Gastroesophageal sphincter (tissue), 4 donors: ENCODE data around the gene ONECUT1. TPM values are rescaled to one million over a fixed set of nuclear protein-coding genes. Genes with fewer than 3 reads are reported as not detected.

Experiments
- ATAC-seq: fragments of 150-250 bp; one replicate; pipeline ENCODE4 v1.9.1; 2016; ENCODE audit warnings: mild to moderate bottlenecking, moderate library complexity
- H3K27ac ChIP-seq, 4 donors: fragments of 200-600 bp; sonication (generic) in 3 of 4; 1 replicate in 3 of 4; 2 replicates in 1 of 4; pipeline ENCODE4 v1.5.1; 2016 to 2019
- H3K27me3 ChIP-seq: fragments of 200-600 bp; sonication (generic); one replicate; pipeline ENCODE4 v1.5.1; 2019
- H3K36me3 ChIP-seq, 2 donors: fragments of 200-600 bp; sonication (generic); one replicate each; pipeline ENCODE4 v1.5.1; 2019; ENCODE audit warnings: control low read depth in 1 of 2
- H3K4me1 ChIP-seq, 3 donors: fragments of 200-600 bp; sonication (generic); 1 replicate in 2 of 3; 2 replicates in 1 of 3; pipeline ENCODE4 v1.5.1; 2016 to 2019; ENCODE audit warnings: control low read depth in 2 of 3
- H3K4me3 ChIP-seq, 2 donors: fragments of 200-600 bp; sonication (generic); one replicate each; pipeline ENCODE4 v1.5.1; 2019; ENCODE audit warnings: mild to moderate bottlenecking in 1 of 2, moderate library complexity in 1 of 2
- H3K9me3 ChIP-seq, 3 donors: fragments of 200-600 bp; sonication (generic); one replicate each; pipeline ENCODE4 v1.5.1; 2017 to 2019; ENCODE audit warnings: control low read depth in 2 of 3
- EP300 ChIP-seq: sonication (generic); formaldehyde crosslinking; IDR thresholded peaks from one replicate; pipeline ENCODE4 v1.6.1; 2017; ENCODE audit warnings: antibody characterized with exemption, mild to moderate bottlenecking
- POLR2A ChIP-seq, 2 donors: fragments of 450-650 bp; IDR thresholded peaks; one replicate each; pipeline ENCODE4 v1.6.1; 2017; ENCODE audit warnings: antibody characterized with exemption in 2 of 2, mild to moderate bottlenecking in 2 of 2, moderate library complexity in 1 of 2
- POLR2AphosphoS5 ChIP-seq: sonication (generic); formaldehyde crosslinking; IDR thresholded peaks from one replicate; pipeline ENCODE4 v1.6.1; 2017; ENCODE audit warnings: antibody characterized with exemption
- WGBS, 2 donors: methylation state at CpG; one replicate each; pipeline ENCODE4 v1.1.5; 2018; ENCODE audit warnings: low coverage in 1 of 2; 5-methylcytosine and 5-hydroxymethylcytosine counted together
- total RNA-seq, 4 donors: library from RNA; depleted of rRNA; stranded (reverse); fragments of >200 nt; gene quantifications; one replicate each; pipeline ENCODE4 v1.1.0, GENCODE V29; 2016
- TF ChIP-seq, protein P1 (sequence below), 4 experiments: fragments of 200-600 bp in 2 of 4; fragments of 450-650 bp in 2 of 4; sonication (generic) in 1 of 4; IDR thresholded peaks; one replicate each; pipeline ENCODE4 v1.5.1; 2017 to 2019; ENCODE audit warnings: antibody characterized with exemption in 4 of 4, mild to moderate bottlenecking in 2 of 4, moderate library complexity in 2 of 4

Gene ONECUT1
- total RNA-seq, 4 donors from 2014 or later, result 0.47 TPM; not detected in 3

DNA sequence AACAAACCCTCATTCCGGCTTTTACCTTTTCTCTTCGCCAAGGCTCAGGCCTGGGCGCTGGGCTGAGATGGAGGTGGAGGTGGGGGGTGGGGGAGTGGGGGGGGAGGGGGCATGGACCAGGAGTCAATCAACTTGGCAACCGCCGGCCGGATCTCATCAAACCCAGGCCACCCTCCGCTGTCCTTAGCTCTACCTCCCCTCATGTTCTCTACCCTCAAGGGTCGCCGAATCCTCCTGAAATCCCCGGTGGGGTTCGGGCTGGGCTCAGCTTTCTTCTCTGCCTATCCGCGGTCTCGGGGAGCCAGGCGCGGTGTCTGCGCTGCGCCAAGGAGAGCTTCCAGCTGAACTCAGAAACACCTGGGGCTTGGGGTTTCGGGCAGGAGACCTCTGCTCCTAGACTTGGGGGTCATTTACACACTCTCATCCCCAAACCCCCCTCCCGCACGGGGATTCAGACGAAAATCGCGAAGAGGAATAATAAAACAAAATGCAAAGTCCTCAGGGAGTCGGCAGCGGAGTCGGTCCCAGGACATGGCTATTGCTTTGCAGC, 2.5 kb downstream of the ONECUT1 start:
- TF ChIP-seq, protein P1, sequence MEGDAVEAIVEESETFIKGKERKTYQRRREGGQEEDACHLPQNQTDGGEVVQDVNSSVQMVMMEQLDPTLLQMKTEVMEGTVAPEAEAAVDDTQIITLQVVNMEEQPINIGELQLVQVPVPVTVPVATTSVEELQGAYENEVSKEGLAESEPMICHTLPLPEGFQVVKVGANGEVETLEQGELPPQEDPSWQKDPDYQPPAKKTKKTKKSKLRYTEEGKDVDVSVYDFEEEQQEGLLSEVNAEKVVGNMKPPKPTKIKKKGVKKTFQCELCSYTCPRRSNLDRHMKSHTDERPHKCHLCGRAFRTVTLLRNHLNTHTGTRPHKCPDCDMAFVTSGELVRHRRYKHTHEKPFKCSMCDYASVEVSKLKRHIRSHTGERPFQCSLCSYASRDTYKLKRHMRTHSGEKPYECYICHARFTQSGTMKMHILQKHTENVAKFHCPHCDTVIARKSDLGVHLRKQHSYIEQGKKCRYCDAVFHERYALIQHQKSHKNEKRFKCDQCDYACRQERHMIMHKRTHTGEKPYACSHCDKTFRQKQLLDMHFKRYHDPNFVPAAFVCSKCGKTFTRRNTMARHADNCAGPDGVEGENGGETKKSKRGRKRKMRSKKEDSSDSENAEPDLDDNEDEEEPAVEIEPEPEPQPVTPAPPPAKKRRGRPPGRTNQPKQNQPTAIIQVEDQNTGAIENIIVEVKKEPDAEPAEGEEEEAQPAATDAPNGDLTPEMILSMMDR (IDR thresholded peaks at IDR 0.05), result no peak
- TF ChIP-seq EP300, result no peak
- no peak for TF ChIP-seq POLR2AphosphoS5
- no peak for TF ChIP-seq POLR2A (IDR thresholded peaks at IDR 0.05)
- peaks cover 100% of the 10 kb centered on the region for H3K27me3 ChIP-seq
- H3K4me1 ChIP-seq, result peaks cover 0 to 85% (median 43%) of the 10 kb centered on the region in 3 donors

DNA sequence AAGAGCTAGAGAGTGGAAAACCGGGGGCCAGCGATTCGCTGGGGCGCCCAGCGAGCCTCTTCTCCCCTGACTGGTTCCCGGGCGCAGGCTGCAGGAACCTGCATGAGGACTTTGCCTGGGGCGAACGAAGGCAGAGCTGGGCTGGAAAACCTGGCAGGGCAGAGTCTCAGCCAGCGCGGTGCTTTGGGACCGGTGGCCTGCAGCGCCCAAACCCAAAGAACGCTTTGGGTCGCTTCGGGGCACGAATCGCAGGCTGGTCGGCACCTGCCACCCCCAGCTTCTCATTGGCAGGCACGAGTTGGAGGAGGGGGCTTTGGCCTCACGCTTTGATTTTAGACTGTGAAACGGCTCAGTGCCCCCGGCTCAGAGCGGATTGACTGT, 3.0 kb downstream of the ONECUT1 start:
- no peak overlapping the region for H3K4me3 ChIP-seq
- no peak for ATAC-seq
- 2% methylated on average over 16 of the region's 24 CpGs; no CpG with 5 or more reads in 1 of the 2 donors for WGBS, 2 donors
- peaks cover 100% of the 10 kb centered on the region for H3K27me3 ChIP-seq
- TF ChIP-seq EP300 (no peak), POLR2AphosphoS5 (no peak), POLR2A (IDR thresholded peaks at IDR 0.05) (no peak)
- TF ChIP-seq, protein P1 (IDR thresholded peaks at IDR 0.05), result no peak
- no peak overlapping the region for H3K27ac ChIP-seq
- H3K36me3 ChIP-seq, result no peaks in the 10 kb centered on the region
- H3K4me1 ChIP-seq, result peaks cover 0 to 85% (median 43%) of the 10 kb centered on the region in 3 donors
- no peaks in the 10 kb centered on the region for H3K9me3 ChIP-seq

More for the DNA sequence above, 2.5 kb downstream of the ONECUT1 start:
- ATAC-seq, result no peak
- Histone ChIP-seq H3K9me3 (no peaks in the 10 kb centered on the region), H3K27ac (no peak overlapping the region), H3K36me3 (no peaks in the 10 kb centered on the region), H3K4me3 (no peak overlapping the region)
- WGBS, 2 donors, result 2 to 3% methylated on average over 6 of the region's 27 CpGs

DNA sequence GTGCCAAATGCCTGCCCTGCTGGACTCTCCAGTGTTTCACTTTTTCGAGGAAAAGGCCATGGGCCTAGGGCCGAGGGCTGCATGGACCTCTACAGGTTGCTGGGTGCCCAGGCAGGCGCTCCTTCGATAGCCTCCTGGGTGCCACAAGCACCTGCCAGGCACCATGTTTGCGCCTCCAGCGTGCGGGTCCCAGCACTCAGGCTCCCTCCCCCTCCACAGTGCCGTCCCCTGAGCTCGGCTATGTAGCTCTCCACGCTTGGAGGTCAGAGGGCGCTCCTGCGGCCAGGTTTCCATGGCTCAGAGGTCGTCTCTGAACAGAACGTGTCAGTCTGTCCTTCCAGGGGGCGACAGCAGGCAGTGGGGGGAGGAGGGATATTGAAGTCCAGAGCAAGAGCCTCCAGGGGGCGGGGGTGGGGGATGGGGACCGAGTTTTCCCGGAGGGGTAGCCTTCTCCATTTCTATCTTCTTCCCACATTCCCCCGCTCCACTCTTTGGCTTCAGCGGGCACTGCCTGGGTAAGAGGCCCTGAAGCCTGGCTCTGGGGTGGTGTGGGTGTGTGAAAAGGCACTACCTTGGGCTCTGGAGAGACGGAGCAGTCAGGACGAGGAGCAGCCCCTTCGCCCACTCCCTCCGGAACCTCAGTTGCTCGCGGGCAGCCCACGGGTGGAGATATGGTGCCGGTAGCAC, 3.6 kb downstream of the ONECUT1 start:
- H3K4me3 ChIP-seq, result no peak overlapping the region
- H3K36me3 ChIP-seq, result no peaks in the 10 kb centered on the region
- peaks cover 100% of the 10 kb centered on the region for H3K27me3 ChIP-seq
- TF ChIP-seq POLR2A (IDR thresholded peaks at IDR 0.05) (no peak), EP300 (no peak), POLR2AphosphoS5 (no peak)
- TF ChIP-seq, protein P1 (IDR thresholded peaks at IDR 0.05), result no peak
- no peak overlapping the region for H3K27ac ChIP-seq
- H3K4me1 ChIP-seq, result peaks cover 0 to 85% (median 43%) of the 10 kb centered on the region in 3 donors
- H3K9me3 ChIP-seq, result no peaks in the 10 kb centered on the region
- no peak for ATAC-seq
- WGBS, 2 donors, result no CpG with 5 or more reads among the region's 28 CpGs

DNA sequence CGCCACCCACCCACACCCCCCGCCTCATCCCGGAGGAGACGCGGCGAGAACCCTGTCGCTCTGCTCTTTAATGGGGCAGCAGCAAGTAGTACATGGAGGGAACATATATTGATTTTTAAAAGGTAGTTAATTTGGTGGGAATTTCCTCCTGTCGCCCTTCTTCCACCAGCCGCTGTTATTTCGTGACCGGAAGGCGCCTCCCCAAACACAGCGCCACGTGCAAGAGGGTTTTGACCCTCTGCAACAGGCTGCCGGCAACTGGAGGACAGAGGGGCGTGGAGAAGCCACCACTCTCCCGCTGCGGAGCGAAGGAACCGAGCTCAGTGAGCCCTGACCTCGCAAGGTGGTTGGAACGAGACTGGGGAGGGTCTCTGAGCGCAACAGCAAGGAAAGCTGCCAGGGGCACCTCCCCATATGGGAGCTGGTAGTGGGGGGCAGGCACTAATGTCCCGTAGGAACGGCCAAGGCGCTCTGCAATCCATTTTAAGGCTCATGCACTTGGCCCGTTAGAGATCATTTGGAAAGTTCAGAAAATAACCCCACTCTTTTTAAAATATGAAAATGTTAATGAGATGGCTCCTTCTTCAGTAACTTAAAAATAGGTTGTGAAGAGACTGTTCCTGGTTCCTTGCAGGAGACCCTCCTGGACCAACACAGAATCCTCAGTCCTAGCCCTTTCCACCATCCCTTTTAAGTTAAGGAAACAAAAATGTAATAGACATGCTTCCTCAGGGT, 4.3 kb downstream of the ONECUT1 start:
- H3K4me1 ChIP-seq, result peaks cover 0 to 81% (median 39%) of the 10 kb centered on the region in 3 donors
- ATAC-seq, result no peak
- peaks cover 100% of the 10 kb centered on the region for H3K27me3 ChIP-seq
- TF ChIP-seq POLR2A (IDR thresholded peaks at IDR 0.05) (no peak), EP300 (no peak), POLR2AphosphoS5 (no peak)
- TF ChIP-seq, protein P1 (IDR thresholded peaks at IDR 0.05), result no peak
- H3K9me3 ChIP-seq, result no peaks in the 10 kb centered on the region
- no peak overlapping the region for H3K27ac ChIP-seq
- no peaks in the 10 kb centered on the region for H3K36me3 ChIP-seq
- H3K4me3 ChIP-seq, result no peak overlapping the region
- WGBS, 2 donors, result 17 to 20% methylated on average over 1 to 4 of the region's 27 CpGs
